GM03348 (cell line): ENCODE measurements around the gene CPNE5.
"Not testable (repeated sequence)": the region's sequence is repeated elsewhere in the genome, so short reads cannot be mapped to it uniquely, and the experiment has no call there.

Experiments
- DNase-seq: peaks from one replicate; pipeline ENCODE4 v3.0.0; 2012; ENCODE audit warnings: low spot score

CPNE5 gene

GRCh38 chr6:36814249-36814648, 25.0 kb downstream of the CPNE5 start:
- no peak for DNase-seq

GRCh38 chr6:36813526-36813925, 25.7 kb downstream of the CPNE5 start:
- no peak for DNase-seq

- not testable (repeated sequence) for DNase-seq
Measured at GRCh38 chr6:36813047-36813446, 26.2 kb downstream of the CPNE5 start.

GRCh38 chr6:36809941-36810803, 29.1 kb downstream of the CPNE5 start:
- no peak for DNase-seq

GRCh38 chr6:36809156-36809555, 30.1 kb downstream of the CPNE5 start:
- no peak for DNase-seq

- DNase-seq = no peak
Measured at GRCh38 chr6:36808634-36809033, 30.6 kb downstream of the CPNE5 start.

- DNase-seq = no peak
Measured at GRCh38 chr6:36807750-36808149, 31.5 kb downstream of the CPNE5 start.

- no peak for DNase-seq
Measured at GRCh38 chr6:36807143-36807542, 32.1 kb downstream of the CPNE5 start.

GRCh38 chr6:36805917-36806316, 33.3 kb downstream of the CPNE5 start:
- DNase-seq = no peak

GRCh38 chr6:36805096-36805797, 34.0 kb downstream of the CPNE5 start:
- DNase-seq = no peak

GRCh38 chr6:36804563-36804962, 34.7 kb downstream of the CPNE5 start:
- no peak for DNase-seq

GRCh38 chr6:36803908-36804307, 35.3 kb downstream of the CPNE5 start:
- no peak for DNase-seq

- no peak for DNase-seq
Measured at GRCh38 chr6:36803482-36803881, 35.8 kb downstream of the CPNE5 start.

GRCh38 chr6:36800223-36801076, 38.8 kb downstream of the CPNE5 start:
- no peak for DNase-seq

GRCh38 chr6:36798852-36799251, 40.4 kb downstream of the CPNE5 start:
- DNase-seq = no peak

GRCh38 chr6:36797653-36798052, 41.6 kb downstream of the CPNE5 start:
- no peak for DNase-seq

GRCh38 chr6:36797055-36797454, 42.2 kb downstream of the CPNE5 start:
- DNase-seq = no peak

GRCh38 chr6:36794713-36795065, 44.6 kb downstream of the CPNE5 start:
- no peak for DNase-seq

- no peak for DNase-seq
Measured at GRCh38 chr6:36793913-36794712, 45.1 kb downstream of the CPNE5 start.

GRCh38 chr6:36793296-36793912, 45.8 kb downstream of the CPNE5 start:
- no peak for DNase-seq

GRCh38 chr6:36791521-36792135, 47.6 kb downstream of the CPNE5 start:
- DNase-seq = no peak
